Measurements from ENCODE around the gene FAM47E. TPM values are rescaled to one million over a fixed set of nuclear protein-coding genes. Genes with fewer than 3 reads are reported as not detected.

The FAM47E gene
- total and polyA plus RNA-seq, 2 of the 13 experiments (the other 11 are each of a cell fraction or from before 2014, with no cell fraction given): 0.33 to 0.66 TPM

GRCh38 chr4:76213415-76214176 lies 37.9 kb upstream of the FAM47E start, which contains the start of gene SCARB2 (continued):
- TF ChIP-seq, protein P1, sequence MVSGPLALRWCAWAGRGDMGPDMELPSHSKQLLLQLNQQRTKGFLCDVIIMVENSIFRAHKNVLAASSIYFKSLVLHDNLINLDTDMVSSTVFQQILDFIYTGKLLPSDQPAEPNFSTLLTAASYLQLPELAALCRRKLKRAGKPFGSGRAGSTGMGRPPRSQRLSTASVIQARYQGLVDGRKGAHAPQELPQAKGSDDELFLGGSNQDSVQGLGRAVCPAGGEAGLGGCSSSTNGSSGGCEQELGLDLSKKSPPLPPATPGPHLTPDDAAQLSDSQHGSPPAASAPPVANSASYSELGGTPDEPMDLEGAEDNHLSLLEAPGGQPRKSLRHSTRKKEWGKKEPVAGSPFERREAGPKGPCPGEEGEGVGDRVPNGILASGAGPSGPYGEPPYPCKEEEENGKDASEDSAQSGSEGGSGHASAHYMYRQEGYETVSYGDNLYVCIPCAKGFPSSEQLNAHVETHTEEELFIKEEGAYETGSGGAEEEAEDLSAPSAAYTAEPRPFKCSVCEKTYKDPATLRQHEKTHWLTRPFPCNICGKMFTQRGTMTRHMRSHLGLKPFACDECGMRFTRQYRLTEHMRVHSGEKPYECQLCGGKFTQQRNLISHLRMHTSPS (CRISPR knock-in tag; IDR thresholded peaks at IDR 0.05; ENCODE audit: low read depth): no peak
- TF ChIP-seq ZNF609 (CRISPR knock-in tag; IDR thresholded peaks at IDR 0.05; ENCODE audit: borderline replicate concordance) (0 out of 2 replicates have a peak, but pooled peaks have one; percentile 6), ZNF414 (CRISPR knock-in tag; IDR thresholded peaks at IDR 0.05) (no peak), SRSF4 (IDR thresholded peaks at IDR 0.05; ENCODE audit: low read depth, low read length, poor library complexity, severe bottlenecking) (no peak), ZNF850 (CRISPR knock-in tag; conservative IDR thresholded peaks at IDR 0.05) (0 out of 2 replicates have a peak, but pooled peaks have one; percentile 17), MLLT10 (CRISPR knock-in tag; IDR thresholded peaks at IDR 0.05) (no peak), ZHX1 (CRISPR knock-in tag; IDR thresholded peaks at IDR 0.05; ENCODE audit: low read depth) (peak; percentile 81), ZNF512B (CRISPR knock-in tag; IDR thresholded peaks at IDR 0.05; ENCODE audit: borderline replicate concordance) (peak; percentile 87; the same call in 1 of the 2 replicates)
- TF ChIP-seq, protein P2, sequence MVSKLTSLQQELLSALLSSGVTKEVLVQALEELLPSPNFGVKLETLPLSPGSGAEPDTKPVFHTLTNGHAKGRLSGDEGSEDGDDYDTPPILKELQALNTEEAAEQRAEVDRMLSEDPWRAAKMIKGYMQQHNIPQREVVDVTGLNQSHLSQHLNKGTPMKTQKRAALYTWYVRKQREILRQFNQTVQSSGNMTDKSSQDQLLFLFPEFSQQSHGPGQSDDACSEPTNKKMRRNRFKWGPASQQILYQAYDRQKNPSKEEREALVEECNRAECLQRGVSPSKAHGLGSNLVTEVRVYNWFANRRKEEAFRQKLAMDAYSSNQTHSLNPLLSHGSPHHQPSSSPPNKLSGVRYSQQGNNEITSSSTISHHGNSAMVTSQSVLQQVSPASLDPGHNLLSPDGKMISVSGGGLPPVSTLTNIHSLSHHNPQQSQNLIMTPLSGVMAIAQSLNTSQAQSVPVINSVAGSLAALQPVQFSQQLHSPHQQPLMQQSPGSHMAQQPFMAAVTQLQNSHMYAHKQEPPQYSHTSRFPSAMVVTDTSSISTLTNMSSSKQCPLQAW (CRISPR knock-in tag; IDR thresholded peaks at IDR 0.05): no peak
